Keratinocyte (primary cell): ENCODE results near the gene MYO7B.

ENCODE experiments used
- CTCF ChIP-seq, 3 experiments: IDR thresholded peaks in 1 of 3; conservative IDR thresholded peaks in 1 of 3; optimal IDR thresholded peaks in 1 of 3; 2 replicates in 2 of 3; 3 replicates in 1 of 3; pipeline versions ENCODE3 to v1.5.1; 2011; ENCODE audit warnings: low read length in 3 of 3, mild to moderate bottlenecking in 3 of 3, moderate library complexity in 2 of 3, control low read depth in 1 of 3, inconsistent platforms in 1 of 3; ENCODE audit not compliant: insufficient read depth in 2 of 3; ENCODE audit errors: extremely low read depth in 1 of 3
- EZH2 ChIP-seq: IDR thresholded peaks from one replicate; pipeline ENCODE4 v1.6.1; 2012; ENCODE audit warnings: inconsistent platforms, mild to moderate bottlenecking, low read length, moderate library complexity

DNA sequence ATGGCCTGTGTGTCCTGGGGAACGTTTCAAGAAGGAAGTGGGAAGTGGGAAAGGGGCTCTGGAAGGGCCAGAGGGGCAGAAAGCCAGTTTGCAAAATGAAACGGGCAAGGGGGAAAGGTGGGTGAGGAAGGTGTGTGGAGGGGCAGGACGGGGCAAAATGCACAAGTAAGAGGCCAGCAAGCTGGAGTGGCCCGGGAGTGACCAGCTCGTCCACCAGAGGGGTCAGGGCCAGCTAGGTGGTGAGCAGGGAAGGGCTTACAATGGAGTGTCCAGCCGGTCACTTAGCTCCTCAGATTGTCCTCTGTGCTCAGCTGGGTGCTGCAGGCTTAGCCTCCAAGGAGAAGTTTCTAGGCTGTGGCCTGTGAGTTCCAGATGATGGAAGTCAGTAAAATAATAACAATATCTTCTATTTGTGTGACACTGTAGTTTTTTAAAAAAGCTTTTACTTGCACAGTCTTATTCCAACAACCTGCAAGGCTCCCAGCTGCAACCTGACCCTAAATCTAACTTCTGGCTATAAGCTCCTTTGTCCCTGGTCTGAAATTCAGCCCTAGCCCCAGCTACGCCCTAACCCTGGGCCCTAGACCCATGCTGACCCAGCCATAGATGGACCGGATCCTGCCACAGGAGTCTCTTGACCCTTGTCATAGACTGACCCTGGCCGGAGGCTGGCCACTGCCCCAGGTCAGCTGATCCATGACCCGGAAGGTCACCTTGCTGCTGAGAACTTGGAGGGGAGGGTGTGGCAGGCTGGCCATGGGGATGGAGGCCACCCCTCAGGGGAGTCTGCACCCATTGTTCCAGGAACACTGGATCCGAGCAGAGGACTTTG lies 29.2 kb downstream of the MYO7B start:
- no peak for TF ChIP-seq CTCF (optimal IDR thresholded peaks at IDR 0.05 in 1 of 3, IDR thresholded peaks at IDR 0.05 in 1 of 3, conservative IDR thresholded peaks at IDR 0.05 in 1 of 3; ENCODE audit: extremely low read depth in 1 of 3, insufficient read depth in 2 of 3, low read length in 3 of 3)
- TF ChIP-seq EZH2 = no peak
